HG03066 (cell line): ENCODE results near the gene SELENOI.

Experiments used
- ATAC-seq: cut with Tn5 transposase; IDR thresholded peaks from one replicate; pipeline ENCODE4 v1.9.1; 2021; ENCODE audit warnings: low read depth; ENCODE audit not compliant: unreplicated experiment

The SELENOI gene

DNA sequence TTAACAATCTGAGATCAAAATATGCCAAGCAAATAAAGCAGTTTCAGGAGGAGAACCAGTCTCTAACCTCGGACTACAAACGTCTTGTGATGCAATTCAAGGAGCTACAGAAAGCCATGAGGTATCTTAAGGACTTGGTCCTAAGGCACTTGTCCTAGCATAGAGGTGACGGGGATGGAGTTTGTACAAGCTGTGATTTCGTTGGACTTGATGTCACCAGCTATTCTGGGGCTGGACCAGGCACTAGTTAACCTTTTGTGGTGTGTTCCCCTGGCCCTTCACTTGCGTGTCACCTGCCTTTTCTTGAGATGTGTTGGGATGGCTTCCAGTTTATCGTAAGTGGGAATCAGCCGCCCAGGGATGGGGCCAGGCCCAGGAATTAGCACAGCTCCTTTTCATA lies 98.3 kb downstream of the SELENOI start:
- no peak for ATAC-seq
